HepG2 (cell line): Measurements from ENCODE around the gene GRM4. TPM values are rescaled to one million over a fixed set of nuclear protein-coding genes. Genes with fewer than 3 reads are reported as not detected.

Experiments used
- ATAC-seq: fragments of 200-7000 bp; cut with Tn5 transposase; 3 replicates; pipeline ENCODE4 v1.9.1; 2020; ENCODE audit warnings: mild to moderate bottlenecking, moderate library complexity
- BruUV-seq: library from RNA; stranded (reverse); fragments of 400-500 nt; replicated peaks from 2 replicates; lab custom pipeline; 2021; lab: Mats Ljungman, UMichigan
- CTCF ChIA-PET: fragments of 300-600 bp; formaldehyde crosslinking; extraction: SDS; loops from one replicate; lab custom pipeline; 2021; ENCODE audit warnings: low total read pairs, inconsistent platforms, low intra/inter-chr PET ratio; lab: Yijun Ruan, JAX
- POLR2A ChIA-PET: fragments of 350-600 bp; sonication (Branson Sonifier 250); formaldehyde crosslinking; loops from one replicate; lab custom pipeline; 2020; ENCODE audit warnings: antibody characterized with exemption, inconsistent platforms; lab: Yijun Ruan, JAX
- DNase-seq: peaks from one replicate; pipeline ENCODE4 v3.0.0-alpha.2; 2015; ENCODE audit warnings: low spot score
- FAIRE-seq: peaks from 3 replicates; lab custom pipeline; 2011; peaks lifted over from hg19 to GRCh38; lab: Jason Lieb, UNC
- H2AFZ ChIP-seq: one replicate; pipeline ENCODE4 v1.6.1; 2011; ENCODE audit warnings: low read length, inconsistent platforms
- H3K27ac ChIP-seq: fragments of 300-600 bp; 3 replicates; pipeline ENCODE4 v1.8.0; 2011; ENCODE audit warnings: mixed run types, mild to moderate bottlenecking, mixed read lengths, low read length, inconsistent platforms; ENCODE audit not compliant: insufficient read depth; ENCODE audit errors: extremely low read length
- H3K27me3 ChIP-seq, 2 experiments: fragments of 200-600 bp in 1 of 2; 2 replicates in 1 of 2; 3 replicates in 1 of 2; pipeline versions ENCODE4 v1.6.0 to v1.8.0; 2011; ENCODE audit warnings: low read length in 2 of 2, mild to moderate bottlenecking in 2 of 2, moderate library complexity in 2 of 2, inconsistent platforms in 1 of 2; ENCODE audit not compliant: insufficient read depth in 2 of 2, control insufficient read depth in 1 of 2
- H3K36me3 ChIP-seq, 2 experiments: fragments of 200-600 bp in 1 of 2; replicated peaks in 1 of 2; 2 replicates in 1 of 2; 3 replicates in 1 of 2; pipeline versions ENCODE4 v1.5.1 to v1.8.0; 2011; ENCODE audit warnings: low read length in 2 of 2, inconsistent platforms in 1 of 2; ENCODE audit not compliant: insufficient read depth in 2 of 2, control insufficient read depth in 1 of 2
- H3K4me1 ChIP-seq: 2 replicates; pipeline ENCODE4 v1.5.1; 2012; ENCODE audit warnings: low read length, inconsistent platforms; ENCODE audit not compliant: insufficient read depth
- H3K4me2 ChIP-seq: 2 replicates; pipeline ENCODE4 v1.6.0; 2011; ENCODE audit warnings: low read depth, low read length, inconsistent platforms
- H3K4me3 ChIP-seq, 3 experiments: fragments of 200-600 bp in 1 of 3; sonication (generic), shearing (Covaris generic) in 1 of 3; replicated peaks in 1 of 3; 2 replicates each; pipeline ENCODE4 v1.5.1; 2011 to 2016; ENCODE audit warnings: low read length in 3 of 3, inconsistent platforms in 2 of 3, low read depth in 2 of 3, mild to moderate bottlenecking in 2 of 3, control low read depth in 1 of 3, mixed read lengths in 1 of 3; ENCODE audit not compliant: insufficient read depth in 1 of 3
- H3K79me2 ChIP-seq: one replicate; pipeline ENCODE4 v1.6.1; 2011; ENCODE audit warnings: low read length, inconsistent platforms; ENCODE audit not compliant: insufficient read depth
- H3K9ac ChIP-seq: 2 replicates; pipeline ENCODE4 v1.6.0; 2011; ENCODE audit warnings: mild to moderate bottlenecking, low read depth, low read length, inconsistent platforms; ENCODE audit not compliant: insufficient read depth
- H3K9me3 ChIP-seq: 2 replicates; pipeline ENCODE4 v1.5.1; 2012; ENCODE audit warnings: mild to moderate bottlenecking, low read length
- H4K20me1 ChIP-seq: 2 replicates; pipeline ENCODE4 v1.6.0; 2011; ENCODE audit warnings: inconsistent platforms, mild to moderate bottlenecking, low read length, moderate library complexity; ENCODE audit not compliant: insufficient read depth
- GTF2F1 ChIP-seq: fragments of 150-350 bp; IDR thresholded peaks from 2 replicates; pipeline ENCODE4 v1.6.1; 2014; ENCODE audit warnings: low read length
- HNF1B ChIP-seq: sonication (generic); formaldehyde crosslinking; IDR thresholded peaks from 2 replicates; pipeline ENCODE4 v1.5.1; 2020; ENCODE audit warnings: mild to moderate bottlenecking, moderate library complexity, missing genetic modification reagents
- HNF4G ChIP-seq, 2 experiments: sonication (generic) in 1 of 2; formaldehyde crosslinking in 1 of 2; IDR thresholded peaks; 2 replicates each; pipeline versions ENCODE4 v1.4.0 to v1.6.1; 2011 to 2020; ENCODE audit warnings: borderline replicate concordance in 2 of 2, low read depth in 2 of 2, mild to moderate bottlenecking in 2 of 2, low read length in 1 of 2, missing genetic modification reagents in 1 of 2, moderate library complexity in 1 of 2
- TMF1 ChIP-seq: sonication (generic); formaldehyde crosslinking; IDR thresholded peaks from 2 replicates; pipeline ENCODE4 v1.8.1; 2022; ENCODE audit warnings: low read depth, missing genetic modification reagents
- ZNF33B ChIP-seq: sonication (generic); formaldehyde crosslinking; IDR thresholded peaks from 2 replicates; pipeline ENCODE4 v1.5.1; 2020; ENCODE audit warnings: mild to moderate bottlenecking, missing genetic modification reagents
- ZNF552 ChIP-seq: sonication (generic); formaldehyde crosslinking; IDR thresholded peaks from 2 replicates; pipeline ENCODE4 v1.9.0; 2022; ENCODE audit warnings: missing genetic modification reagents, mild to moderate bottlenecking, borderline replicate concordance
- ZNF7 ChIP-seq: IDR thresholded peaks from 2 replicates; pipeline ENCODE4 v1.6.1; 2016; ENCODE audit warnings: missing biosample characterization, missing genetic modification reagents
- WGBS: methylation state at CpG from one replicate; pipeline ENCODE4 v1.1.6; 2017; ENCODE audit warnings: low lambda C conversion rate; 5-methylcytosine and 5-hydroxymethylcytosine counted together
- in situ Hi-C: cut with HindIII; loops from 2 replicates; pipeline ENCODE4 v1.10.0; 2017; ENCODE audit warnings: low pct_unique_long_range_greater_than_20kb; ENCODE audit not compliant: extremely low pct_ligation_motif_present
- intact Hi-C: fragments of 100-400 bp; cut with micrococcal nuclease; formaldehyde crosslinking; loops from one replicate; pipeline ENCODE4 v1.10.0; 2022; ENCODE audit not compliant: unreplicated experiment
- polyA plus RNA-seq, 8 experiments: library from polyadenylated mRNA; depleted of rRNA in 3 of 8; stranded (reverse) in 7 of 8; unstranded in 1 of 8; fragments of >200 nt; fragmentation: Illumina TruSeq in 4 of 8; extraction: Trizol in 4 of 8; gene quantifications; 2 replicates each; pipeline versions ENCODE4 v1.2.1 to v1.2.3, GENCODE V29; 2011 to 2016; ENCODE audit warnings: low read depth in 4 of 8, missing spikeins in 1 of 8, mixed read lengths in 1 of 8; ENCODE audit not compliant: insufficient read depth in 1 of 8
- total RNA-seq, 5 experiments: library from RNA; depleted of rRNA; stranded (reverse); fragments of >200 nt; fragmentation: Illumina TruSeq; extraction: Trizol; gene quantifications; 2 replicates each; pipeline ENCODE4 v1.2.3, GENCODE V29; 2016; ENCODE audit warnings: low read depth in 1 of 5

Gene GRM4
- total and polyA plus RNA-seq, 2 of the 13 experiments (the other 11 are each of a cell fraction or from before 2014, with no cell fraction given): not detected

GRCh38 chr6:34090935-34091334, 55.0 kb downstream of the GRM4 start (continued):
- TF ChIP-seq ZNF7 (CRISPR knock-in tag): no peak
- TF ChIP-seq HNF1B (CRISPR knock-in tag): no peak

- TF ChIP-seq ZNF33B (CRISPR knock-in tag) (no peak), GTF2F1 (no peak), ZNF552 (no peak), HNF4G (IDR thresholded peaks at IDR 0.05; ENCODE audit: borderline replicate concordance, low read depth, low read length) (no peak), HNF4G (CRISPR knock-in tag; IDR thresholded peaks at IDR 0.05; ENCODE audit: borderline replicate concordance, low read depth) (no peak), TMF1 (CRISPR knock-in tag) (no peak)
- Histone ChIP-seq H2AFZ (no peak overlapping the region), H3K79me2 (no peaks in the 10 kb centered on the region), H3K27me3 (peaks cover 7 to 32% of the 10 kb centered on the region in 2 experiments; a peak in 4 of 5 replicates), H3K4me1 (no peaks in the 10 kb centered on the region), H3K4me2 (no peak overlapping the region), H3K4me3 (no peak overlapping the region), H3K9ac (no peak overlapping the region), H4K20me1 (no peaks in the 10 kb centered on the region; the same call in 1 of the 2 replicates), H3K36me3 (no peaks in the 10 kb centered on the region), H3K27ac (no peak overlapping the region), H3K9me3 (no peaks in the 10 kb centered on the region)
- no peak for DNase-seq
- no peak for FAIRE-seq
- in situ Hi-C loops: no loop called here
- POLR2A ChIA-PET: no interaction called here
- intact Hi-C loops: no loop called here
- no peak for ATAC-seq
- BruUV-seq: no TSS peak
- 0% methylated on average over 7 of the region's 9 CpGs for WGBS
- CTCF ChIA-PET: no interaction called here
These were observed 55.4 kb downstream of the GRM4 start for GRCh38 chr6:34090529-34090928.
